Naive thymus-derived CD8-positive, alpha-beta T cell (primary cell): Measurements from ENCODE around the gene LRRC71. TPM values are rescaled to one million over a fixed set of nuclear protein-coding genes. Genes with fewer than 3 reads are reported as not detected.

Experiments used
- ATAC-seq, 2 donors: fragments of 150-1000 bp; cut with Tn5 transposase in 1 of 2; sonication (Bioruptor Pico), chemical (Tn5 transposase) in 1 of 2; 1 replicate in 1 of 2; 2 replicates in 1 of 2; pipeline ENCODE4 v1.10.0; 2021; ENCODE audit warnings: mild to moderate bottlenecking in 2 of 2, moderate library complexity in 2 of 2
- POLR2A ChIA-PET: fragments of 350-600 bp; sonication (Branson Sonifier 250); formaldehyde crosslinking; loops from one replicate; lab custom pipeline; 2021; ENCODE audit warnings: antibody characterized with exemption; lab: Charles Lee
- DNase-seq, 10 donors: peaks; one replicate each; pipeline versions ENCODE4 v3.0.0 to v3.0.0-alpha.2; 2020 to 2022
- H3K27ac Mint-ChIP-seq, 10 donors: one replicate each; pipeline ENCODE4 v1.8.0; 2020 to 2022; ENCODE audit warnings: mild to moderate bottlenecking in 10 of 10, mixed read lengths in 10 of 10, moderate library complexity in 4 of 10, inconsistent platforms in 1 of 10
- H3K27me3 Mint-ChIP-seq, 5 donors: one replicate each; pipeline ENCODE4 v1.8.0; 2021 to 2022; ENCODE audit warnings: mixed read lengths in 5 of 5
- H3K36me3 Mint-ChIP-seq, 3 donors: one replicate each; pipeline ENCODE4 v1.8.0; 2020 to 2022; ENCODE audit warnings: mixed read lengths in 3 of 3, mild to moderate bottlenecking in 2 of 3, inconsistent platforms in 1 of 3
- H3K4me1 Mint-ChIP-seq, 4 donors: one replicate each; pipeline ENCODE4 v1.8.0; 2021 to 2022; ENCODE audit warnings: mixed read lengths in 4 of 4
- H3K4me3 Mint-ChIP-seq, 10 donors: one replicate each; pipeline ENCODE4 v1.8.0; 2020 to 2022; ENCODE audit warnings: mild to moderate bottlenecking in 10 of 10, mixed read lengths in 10 of 10, moderate library complexity in 6 of 10, inconsistent platforms in 1 of 10
- H3K9me3 Mint-ChIP-seq, 9 donors: one replicate each; pipeline ENCODE4 v1.8.0; 2020 to 2022; ENCODE audit warnings: mixed read lengths in 9 of 9, mild to moderate bottlenecking in 3 of 9, inconsistent platforms in 1 of 9, moderate library complexity in 1 of 9
- polyA plus RNA-seq, 3 donors: library from polyadenylated mRNA; unstranded; fragments of 300-500 nt; fragmentation: Illumina TruSeq; gene quantifications; one replicate each; pipeline ENCODE4 v1.2.3, GENCODE V29; 2021
- total RNA-seq, 8 experiments: library from RNA in 2 of 8; stranded (reverse) in 2 of 8; gene quantifications; one replicate each; pipeline ENCODE4 v1.2.3 and lab custom pipeline; 2021 to 2026

Gene LRRC71
- total and polyA plus RNA-seq, 5 experiments from 2014 or later = not detected

DNA sequence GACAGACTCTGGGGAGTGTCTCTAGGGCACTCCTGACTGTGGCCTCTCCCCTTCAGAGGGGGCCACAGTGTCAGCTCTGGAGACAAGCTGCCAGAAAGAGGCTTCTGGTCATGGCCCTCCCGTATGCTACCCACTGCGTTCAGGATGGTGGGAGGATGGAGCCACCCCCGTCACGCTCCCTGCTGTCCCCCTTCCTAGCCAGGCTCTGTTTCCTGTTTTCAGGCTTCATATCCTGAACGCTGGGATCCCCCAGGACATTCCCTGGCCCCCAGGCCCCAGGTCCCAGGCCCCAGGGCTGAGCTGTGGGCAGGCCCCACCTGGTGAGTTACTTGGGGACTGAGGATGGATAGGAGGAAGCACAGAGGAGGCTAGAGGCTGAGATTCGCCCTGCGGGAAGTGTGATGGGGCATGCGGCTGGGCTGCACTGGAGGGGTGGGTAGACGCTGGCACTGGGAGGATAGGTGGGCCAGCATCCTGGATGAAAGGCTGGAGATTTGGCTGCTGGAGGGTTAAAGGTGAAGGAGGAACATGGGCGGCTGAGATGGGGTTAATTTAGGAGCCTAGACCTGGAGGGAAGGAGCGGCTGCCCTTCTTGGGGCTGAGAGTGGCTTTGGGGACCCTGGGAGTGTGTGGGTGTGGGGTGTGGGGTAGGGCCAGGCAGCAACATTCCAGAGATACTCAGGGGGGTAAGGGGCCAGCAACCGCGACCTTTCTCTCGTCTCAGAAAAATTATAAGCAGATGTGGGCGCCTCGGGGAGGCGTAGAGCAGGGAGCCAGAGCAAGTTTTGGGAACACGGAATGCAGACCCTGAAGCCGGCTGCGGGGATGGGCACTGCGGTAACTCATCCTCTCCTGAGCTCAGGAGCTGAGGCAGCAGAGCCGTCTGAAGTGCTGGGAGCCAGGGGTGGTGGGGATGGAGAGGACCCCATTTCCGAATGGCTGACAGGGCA lies 18.2 kb upstream of the LRRC71 start:
- peaks cover 6 to 32% (median 22%) of the 10 kb centered on the region in 5 donors for H3K27me3 Mint-ChIP-seq
- peaks cover 0 to 2% (median 0%) of the 10 kb centered on the region in 9 donors for H3K9me3 Mint-ChIP-seq
- no peak for DNase-seq
- H3K36me3 Mint-ChIP-seq = no peaks in the 10 kb centered on the region
- ATAC-seq = no peak
- H3K27ac Mint-ChIP-seq = peak overlapping the region in 1 of 10 donors; percentile 37
- no peak overlapping the region for H3K4me3 Mint-ChIP-seq
- POLR2A ChIA-PET = no interaction called here
- peaks cover 3 to 15% (median 7%) of the 10 kb centered on the region in 4 donors for H3K4me1 Mint-ChIP-seq

DNA sequence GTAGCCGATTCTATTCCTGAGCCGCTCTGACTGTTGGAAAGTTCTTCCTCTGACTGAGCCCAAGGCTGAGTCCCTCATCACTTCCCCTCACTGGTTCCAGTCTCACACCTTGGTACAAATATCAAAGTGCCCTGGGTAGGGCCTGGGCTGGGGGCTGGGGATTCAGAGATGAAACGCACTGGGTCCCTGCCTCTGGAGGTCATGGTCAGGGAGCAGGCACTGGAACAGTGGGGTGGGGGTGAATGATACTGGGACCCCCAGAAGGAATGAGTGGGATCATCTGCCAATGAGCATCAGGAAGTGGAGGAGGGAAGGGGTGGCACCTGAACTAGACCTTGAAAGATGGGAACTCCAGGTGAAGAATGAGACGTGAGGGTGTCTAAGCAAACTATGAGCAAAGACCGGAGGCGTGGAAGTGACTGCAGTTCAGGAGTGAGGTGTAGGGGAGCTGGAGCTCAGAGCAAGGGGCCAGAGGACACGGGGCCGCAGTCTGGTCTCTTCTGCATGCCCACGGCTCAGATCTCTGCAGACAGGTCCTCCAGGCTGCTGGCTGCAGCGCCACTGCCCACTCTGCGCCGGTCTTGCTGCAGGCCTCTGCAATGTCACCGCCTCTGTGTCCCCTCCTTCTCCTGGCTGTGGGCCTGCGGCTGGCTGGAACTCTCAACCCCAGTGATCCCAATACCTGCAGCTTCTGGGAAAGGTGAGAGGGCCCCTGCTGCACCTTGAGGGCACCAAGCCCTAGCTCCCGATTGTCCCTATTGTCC lies 16.9 kb upstream of the LRRC71 start:
- H3K9me3 Mint-ChIP-seq = peaks cover 0 to 2% (median 0%) of the 10 kb centered on the region in 9 donors
- POLR2A ChIA-PET = no interaction called here
- DNase-seq (no peak), ATAC-seq (no peak)
- peaks cover under 1 to 4% (median 2%) of the 10 kb centered on the region in 4 donors for H3K4me1 Mint-ChIP-seq
- H3K27me3 Mint-ChIP-seq = peaks cover 6 to 24% (median 13%) of the 10 kb centered on the region in 5 donors
- H3K4me3 Mint-ChIP-seq = no peak overlapping the region
- no peak overlapping the region for H3K27ac Mint-ChIP-seq
- no peaks in the 10 kb centered on the region for H3K36me3 Mint-ChIP-seq

DNA sequence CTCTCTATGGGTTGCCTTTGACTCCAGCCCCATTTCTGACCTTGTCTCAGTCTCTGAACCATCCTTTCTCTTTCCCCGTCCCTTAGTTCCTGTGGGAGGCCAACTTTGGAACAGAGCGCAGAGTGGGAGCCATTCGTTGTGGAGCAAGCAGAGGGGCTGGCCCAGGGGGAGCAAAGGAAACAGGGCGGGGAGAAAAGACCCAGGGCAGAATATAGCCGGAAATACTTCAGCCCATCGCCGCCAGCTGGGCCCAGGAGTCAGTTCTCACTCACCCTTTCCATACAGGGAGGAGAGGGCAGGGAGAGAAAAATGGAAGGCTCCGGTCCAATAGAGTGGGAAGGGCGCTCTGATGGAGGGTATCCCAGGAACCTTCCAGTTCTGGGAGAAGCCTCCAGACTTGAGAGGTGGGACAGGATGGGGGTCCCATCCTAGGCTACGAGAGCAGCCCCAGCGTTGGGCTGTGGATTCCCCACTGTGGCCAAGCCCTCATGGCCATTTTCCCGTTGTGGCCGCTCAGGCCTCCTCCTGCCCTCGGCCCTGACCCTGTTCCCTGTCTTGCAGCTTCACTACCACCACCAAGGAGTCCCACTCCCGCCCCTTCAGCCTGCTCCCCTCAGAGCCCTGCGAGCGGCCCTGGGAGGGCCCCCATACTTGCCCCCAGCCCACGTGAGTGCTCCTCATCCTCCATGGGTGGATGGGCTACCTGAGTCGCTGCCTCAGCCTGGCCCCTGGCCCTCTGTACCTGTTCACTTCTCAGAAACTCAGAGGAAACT lies 16.1 kb upstream of the LRRC71 start:
- ATAC-seq (no peak), DNase-seq (no peak)
- peaks cover 0 to 2% (median 0%) of the 10 kb centered on the region in 4 donors for H3K4me1 Mint-ChIP-seq
- H3K27ac Mint-ChIP-seq = peak overlapping the region in 2 of 10 donors; percentile 57 to 72
- no peaks in the 10 kb centered on the region for H3K36me3 Mint-ChIP-seq
- H3K27me3 Mint-ChIP-seq = peaks cover 2 to 17% (median 8%) of the 10 kb centered on the region in 5 donors
- peaks cover 0 to 2% (median 0%) of the 10 kb centered on the region in 9 donors for H3K9me3 Mint-ChIP-seq
- H3K4me3 Mint-ChIP-seq = no peak overlapping the region
- POLR2A ChIA-PET = no interaction called here

DNA sequence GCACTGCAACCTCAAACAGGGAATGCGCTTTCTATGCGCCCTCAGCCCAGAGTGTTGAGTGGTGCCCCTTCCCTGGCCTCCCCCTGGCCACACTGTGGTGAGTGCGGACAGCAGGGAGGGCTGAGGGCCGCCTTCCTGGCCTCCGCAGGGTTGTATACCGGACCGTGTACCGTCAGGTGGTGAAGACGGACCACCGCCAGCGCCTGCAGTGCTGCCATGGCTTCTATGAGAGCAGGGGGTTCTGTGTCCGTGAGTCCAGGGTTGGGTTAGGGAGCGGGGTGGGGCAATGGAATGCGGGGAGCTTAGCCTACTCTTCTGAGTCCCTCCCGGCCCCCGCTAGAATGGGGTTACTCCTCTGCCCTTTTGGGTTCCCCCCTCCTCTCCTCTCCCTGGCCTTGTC lies 15.3 kb upstream of the LRRC71 start:
- Mint-ChIP-seq H3K27ac (no peak overlapping the region), H3K4me1 (peaks cover 0 to 2% (median under 1%) of the 10 kb centered on the region in 4 donors), H3K9me3 (peaks cover 0 to 2% (median 0%) of the 10 kb centered on the region in 9 donors), H3K36me3 (no peaks in the 10 kb centered on the region), H3K27me3 (peaks cover 1 to 17% (median 8%) of the 10 kb centered on the region in 5 donors), H3K4me3 (no peak overlapping the region)
- no peak for DNase-seq
- no peak for ATAC-seq
- POLR2A ChIA-PET = no interaction called here

DNA sequence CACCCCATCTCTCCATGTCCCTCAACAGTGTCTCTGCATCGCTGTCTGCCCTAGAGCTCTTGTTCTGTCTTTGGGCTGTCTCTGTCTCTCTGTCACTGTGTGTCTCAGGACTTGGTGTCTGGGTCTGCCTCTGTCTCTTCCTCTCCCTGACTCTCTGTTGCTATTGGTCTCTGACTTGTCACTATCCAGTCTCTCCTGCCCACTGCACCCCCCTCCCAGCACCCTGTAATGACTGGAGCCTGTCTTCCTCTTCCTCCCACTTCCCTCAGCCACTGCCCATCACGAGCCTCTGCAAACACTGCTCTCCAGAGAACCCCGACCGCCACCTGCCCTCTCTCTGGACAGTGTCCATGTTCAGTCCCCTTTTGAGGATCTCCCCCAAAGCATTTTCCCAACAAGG lies 14.8 kb upstream of the LRRC71 start:
- Mint-ChIP-seq H3K27ac (no peak overlapping the region), H3K36me3 (no peaks in the 10 kb centered on the region), H3K9me3 (peaks cover 0 to 2% (median 0%) of the 10 kb centered on the region in 9 donors), H3K4me3 (no peak overlapping the region), H3K27me3 (peaks cover 4 to 17% (median 6%) of the 10 kb centered on the region in 5 donors), H3K4me1 (peaks cover 0 to 5% (median 4%) of the 10 kb centered on the region in 4 donors)
- no peak for DNase-seq
- POLR2A ChIA-PET = no interaction called here
- ATAC-seq = no peak

DNA sequence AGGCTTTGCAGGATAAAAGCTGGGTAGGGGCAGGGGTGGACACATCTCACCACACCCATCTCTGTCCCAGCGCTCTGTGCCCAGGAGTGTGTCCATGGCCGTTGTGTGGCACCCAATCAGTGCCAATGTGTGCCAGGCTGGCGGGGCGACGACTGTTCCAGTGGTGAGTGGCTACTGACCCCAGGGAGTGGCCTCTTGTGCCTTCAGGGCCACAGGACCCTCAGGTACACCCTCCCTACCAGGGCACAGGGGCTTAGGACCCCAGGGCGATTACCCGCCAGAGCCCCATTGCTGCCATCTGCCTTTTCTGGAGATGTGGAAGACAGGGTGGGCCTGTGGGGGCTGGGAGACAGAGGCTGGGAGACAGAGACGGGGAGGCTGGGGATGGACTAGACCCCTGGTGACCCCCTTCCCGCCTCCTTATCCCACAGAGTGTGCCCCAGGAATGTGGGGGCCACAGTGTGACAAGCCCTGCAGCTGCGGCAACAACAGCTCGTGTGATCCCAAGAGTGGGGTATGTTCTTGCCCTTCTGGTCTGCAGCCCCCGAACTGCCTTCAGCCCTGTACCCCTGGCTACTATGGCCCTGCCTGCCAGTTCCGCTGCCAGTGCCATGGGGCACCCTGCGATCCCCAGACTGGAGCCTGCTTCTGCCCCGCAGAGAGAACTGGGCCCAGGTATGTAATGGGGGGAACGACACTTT lies 14.1 kb upstream of the LRRC71 start:
- Mint-ChIP-seq H3K36me3 (no peaks in the 10 kb centered on the region), H3K27ac (no peak overlapping the region), H3K27me3 (peaks cover 5 to 20% (median 13%) of the 10 kb centered on the region in 5 donors), H3K4me3 (no peak overlapping the region), H3K4me1 (peaks cover 0 to 6% (median 4%) of the 10 kb centered on the region in 4 donors), H3K9me3 (peaks cover 0 to 2% (median 0%) of the 10 kb centered on the region in 9 donors)
- ATAC-seq (no peak), DNase-seq (no peak)
- POLR2A ChIA-PET = no interaction called here

DNA sequence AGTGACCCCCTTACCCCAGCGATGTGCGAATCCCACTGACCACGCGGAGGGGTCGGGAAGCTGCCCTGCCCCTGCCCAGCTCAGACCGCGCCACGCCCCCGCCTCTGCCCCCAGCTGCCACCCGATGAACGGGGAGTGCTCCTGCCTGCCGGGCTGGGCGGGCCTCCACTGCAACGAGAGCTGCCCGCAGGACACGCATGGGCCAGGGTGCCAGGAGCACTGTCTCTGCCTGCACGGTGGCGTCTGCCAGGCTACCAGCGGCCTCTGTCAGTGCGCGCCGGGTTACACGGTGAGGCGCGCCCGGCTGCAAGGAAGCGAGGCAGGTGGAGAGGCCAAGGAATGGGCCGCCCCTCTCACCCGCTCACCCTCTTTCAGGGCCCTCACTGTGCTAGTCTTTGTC lies 11.9 kb upstream of the LRRC71 start:
- no peak overlapping the region for H3K4me3 Mint-ChIP-seq
- H3K27ac Mint-ChIP-seq = no peak overlapping the region
- peaks cover 0 to 2% (median 0%) of the 10 kb centered on the region in 9 donors for H3K9me3 Mint-ChIP-seq
- H3K27me3 Mint-ChIP-seq = peaks cover 9 to 18% (median 14%) of the 10 kb centered on the region in 5 donors
- POLR2A ChIA-PET = no interaction called here
- ATAC-seq (no peak), DNase-seq (no peak)
- H3K36me3 Mint-ChIP-seq = no peaks in the 10 kb centered on the region
- peaks cover 0 to 6% (median 4%) of the 10 kb centered on the region in 4 donors for H3K4me1 Mint-ChIP-seq

DNA sequence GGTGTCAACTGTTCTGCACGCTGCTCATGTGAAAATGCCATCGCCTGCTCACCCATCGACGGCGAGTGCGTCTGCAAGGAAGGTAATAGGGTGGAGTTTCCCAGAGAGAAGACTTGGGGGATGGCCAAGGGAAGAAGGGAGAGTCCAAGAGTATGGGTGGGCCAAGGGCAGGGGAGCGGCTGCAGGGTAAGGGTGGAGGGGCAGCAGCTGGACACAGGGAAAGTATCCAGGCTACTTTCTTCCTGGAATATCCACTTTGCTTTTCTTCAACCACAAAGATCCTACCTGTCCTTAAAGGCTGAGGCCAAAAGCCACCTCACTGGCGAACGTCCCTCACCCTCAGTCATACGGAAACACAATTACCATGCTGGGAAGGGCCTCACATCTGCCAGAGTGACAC lies 11.5 kb upstream of the LRRC71 start:
- POLR2A ChIA-PET = no interaction called here
- H3K27ac Mint-ChIP-seq = no peak overlapping the region

DNA sequence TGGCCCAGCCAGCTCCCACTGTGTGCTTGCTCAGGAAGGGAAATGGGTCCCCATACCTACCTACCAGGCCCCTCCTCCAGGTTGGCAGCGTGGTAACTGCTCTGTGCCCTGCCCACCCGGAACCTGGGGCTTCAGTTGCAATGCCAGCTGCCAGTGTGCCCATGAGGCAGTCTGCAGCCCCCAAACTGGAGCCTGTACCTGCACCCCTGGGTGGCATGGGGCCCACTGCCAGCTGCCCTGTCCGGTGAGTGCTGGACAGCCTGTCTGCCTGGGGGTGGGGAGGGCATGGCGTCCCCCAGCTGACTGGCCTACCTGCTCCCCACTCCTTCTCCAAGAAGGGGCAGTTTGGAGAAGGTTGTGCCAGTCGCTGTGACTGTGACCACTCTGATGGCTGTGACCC lies 10.8 kb upstream of the LRRC71 start:
- no peak overlapping the region for H3K4me3 Mint-ChIP-seq
- H3K9me3 Mint-ChIP-seq = peaks cover 0 to 2% (median 0%) of the 10 kb centered on the region in 9 donors
- peaks cover 0 to 6% (median 4%) of the 10 kb centered on the region in 4 donors for H3K4me1 Mint-ChIP-seq
- no peak for DNase-seq
- no peak for ATAC-seq
- POLR2A ChIA-PET = no interaction called here
- H3K27ac Mint-ChIP-seq = no peak overlapping the region
- no peaks in the 10 kb centered on the region for H3K36me3 Mint-ChIP-seq
- peaks cover 13 to 28% (median 22%) of the 10 kb centered on the region in 5 donors for H3K27me3 Mint-ChIP-seq

More for the DNA sequence above, 11.5 kb upstream of the LRRC71 start:
- peaks cover 0 to 2% (median 0%) of the 10 kb centered on the region in 9 donors for H3K9me3 Mint-ChIP-seq
- H3K4me3 Mint-ChIP-seq = no peak overlapping the region
- no peak for ATAC-seq
- peaks cover 9 to 21% (median 17%) of the 10 kb centered on the region in 5 donors for H3K27me3 Mint-ChIP-seq
- H3K36me3 Mint-ChIP-seq = no peaks in the 10 kb centered on the region
- no peak for DNase-seq
- peaks cover 0 to 6% (median 4%) of the 10 kb centered on the region in 4 donors for H3K4me1 Mint-ChIP-seq

DNA sequence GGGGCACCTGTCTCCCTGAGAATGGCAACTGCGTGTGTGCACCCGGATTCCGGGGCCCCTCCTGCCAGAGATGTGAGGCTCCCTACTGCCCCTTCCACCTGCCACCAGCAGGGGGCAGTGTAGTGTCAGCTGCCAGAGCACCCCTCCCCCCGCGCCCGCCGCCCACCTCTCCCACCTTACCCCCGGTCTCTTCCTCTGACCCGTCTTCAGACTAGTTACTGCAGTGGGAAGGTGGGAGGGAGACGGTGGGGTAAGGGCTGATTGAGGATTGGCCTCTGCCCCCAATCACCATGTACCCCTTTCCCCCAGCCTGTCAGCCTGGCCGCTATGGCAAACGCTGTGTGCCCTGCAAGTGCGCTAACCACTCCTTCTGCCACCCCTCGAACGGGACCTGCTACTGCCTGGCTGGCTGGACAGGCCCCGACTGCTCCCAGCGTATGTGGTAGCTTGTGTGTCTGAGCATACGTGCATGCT lies 10.1 kb upstream of the LRRC71 start:
- POLR2A ChIA-PET = interaction anchor here (0.6 to 0.8 kb wide), 2 partner anchors 57 to 59 kb away, joined by 3 read pairs; no protein-coding TSS in a partner anchor
- no peak overlapping the region for H3K4me3 Mint-ChIP-seq
- H3K9me3 Mint-ChIP-seq = peaks cover 0 to 2% (median 0%) of the 10 kb centered on the region in 9 donors

DNA sequence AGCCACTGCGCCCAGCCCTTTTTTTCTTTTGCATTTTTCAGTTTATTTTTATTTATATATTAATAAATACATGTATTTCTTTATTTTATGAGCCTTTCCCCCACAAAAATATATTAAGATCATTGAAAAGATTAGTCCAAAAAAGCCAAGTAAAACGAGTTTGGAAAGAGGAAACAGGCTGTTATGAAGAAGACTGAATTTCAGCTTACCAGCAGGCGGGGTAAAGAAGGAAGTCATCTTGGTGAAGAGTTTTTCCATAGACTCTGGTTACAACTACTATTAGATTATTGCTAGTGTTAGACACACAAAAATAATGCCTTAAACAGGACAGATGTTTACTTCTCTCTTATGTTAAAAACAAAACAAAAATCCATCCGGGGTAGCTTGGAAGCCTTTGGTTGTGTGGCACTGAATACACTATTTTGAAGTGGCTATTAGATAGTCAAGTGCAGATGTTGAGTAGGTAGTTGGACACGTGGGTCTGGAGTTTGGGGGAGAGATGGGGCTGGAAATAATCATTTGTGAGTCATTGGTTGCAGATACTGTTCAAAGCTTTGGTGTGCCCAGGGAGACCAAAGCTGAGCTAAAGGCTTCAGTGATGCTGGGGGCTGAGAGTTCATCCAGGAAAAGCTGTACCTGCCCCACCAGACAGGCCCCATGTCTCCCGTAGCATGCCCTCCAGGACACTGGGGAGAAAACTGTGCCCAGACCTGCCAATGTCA lies 8.7 kb upstream of the LRRC71 start:
- Mint-ChIP-seq H3K9me3 (no peaks in the 10 kb centered on the region), H3K4me1 (peaks cover 0 to 7% (median 4%) of the 10 kb centered on the region in 4 donors), H3K4me3 (no peak overlapping the region), H3K36me3 (no peaks in the 10 kb centered on the region), H3K27me3 (peaks cover 18 to 48% (median 29%) of the 10 kb centered on the region in 5 donors), H3K27ac (no peak overlapping the region)
- ATAC-seq (no peak), DNase-seq (no peak)
- POLR2A ChIA-PET = no interaction called here

More for the DNA sequence above, 10.1 kb upstream of the LRRC71 start:
- Mint-ChIP-seq H3K27me3 (peaks cover 15 to 34% (median 29%) of the 10 kb centered on the region in 5 donors), H3K36me3 (no peaks in the 10 kb centered on the region), H3K4me1 (peaks cover 0 to 6% (median 4%) of the 10 kb centered on the region in 4 donors), H3K27ac (peak overlapping the region in 1 of 10 donors; percentile 83)
- ATAC-seq (peak; percentile 52 to 66), DNase-seq (peak; percentile 28 to 76 (median 56))
